Coronary artery (tissue), 2 donors: Measurements from ENCODE around the gene VWCE.

ENCODE experiments used
- DNase-seq: peaks from one replicate; pipeline ENCODE4 v3.0.0-alpha.2; 2017; ENCODE audit warnings: low spot score
- H3K27ac ChIP-seq, 2 donors: fragments of 200-600 bp; sonication (generic); one replicate each; pipeline ENCODE4 v1.5.1; 2016 to 2019
- H3K4me3 ChIP-seq: fragments of 200-600 bp; sonication (generic); 2 replicates; pipeline ENCODE4 v1.5.1; 2016; ENCODE audit warnings: mild to moderate bottlenecking, moderate library complexity
- CTCF ChIP-seq: fragments of 200-600 bp; sonication (generic); IDR thresholded peaks from one replicate; pipeline ENCODE4 v1.5.1; 2019; ENCODE audit warnings: antibody characterized with exemption

Gene VWCE

GRCh38 chr11:61274084-61274483, 21.0 kb downstream of the VWCE start:
- TF ChIP-seq CTCF: no peak
- Histone ChIP-seq H3K27ac (no peak overlapping the region), H3K4me3 (no peak overlapping the region)
- no peak for DNase-seq

- TF ChIP-seq CTCF: no peak
- DNase-seq: no peak
- no peak overlapping the region for H3K4me3 ChIP-seq
- H3K27ac ChIP-seq: no peak overlapping the region
Observed at GRCh38 chr11:61273178-61274078, 21.7 kb downstream of the VWCE start.

- Histone ChIP-seq H3K4me3 (no peak overlapping the region), H3K27ac (no peak overlapping the region)
- no peak for DNase-seq
- TF ChIP-seq CTCF: no peak
Observed at GRCh38 chr11:61272731-61273130, 22.4 kb downstream of the VWCE start.

GRCh38 chr11:61270354-61271076, 24.6 kb downstream of the VWCE start:
- DNase-seq: no peak
- Histone ChIP-seq H3K27ac (no peak overlapping the region), H3K4me3 (no peak overlapping the region)
- TF ChIP-seq CTCF: no peak

- no peak for TF ChIP-seq CTCF
- Histone ChIP-seq H3K27ac (no peak overlapping the region), H3K4me3 (no peak overlapping the region)
- DNase-seq: no peak
Observed at GRCh38 chr11:61268588-61269250, 26.4 kb downstream of the VWCE start.

- no peak overlapping the region for H3K27ac ChIP-seq
- H3K4me3 ChIP-seq: no peak overlapping the region
- DNase-seq: no peak
- no peak for TF ChIP-seq CTCF
Observed at GRCh38 chr11:61267437-61267841, 27.7 kb downstream of the VWCE start.
